Right cardiac atrium (tissue), 5 donors: Measurements from ENCODE around the gene LRRC37B. TPM values are rescaled to one million over a fixed set of nuclear protein-coding genes. Genes with fewer than 3 reads are reported as not detected.
"Not testable (repeated sequence)": the region's sequence is repeated elsewhere in the genome, so short reads cannot be mapped to it uniquely, and the experiment has no call there.

Experiments used
- ATAC-seq, 2 donors: fragments of 200-7000 bp; cut with Tn5 transposase; one replicate each; pipeline versions ENCODE4 v1.8.0 to v1.9.1; 2020; ENCODE audit warnings: moderate library complexity in 2 of 2, mild to moderate bottlenecking in 1 of 2
- DNase-seq, 3 donors: peaks; one replicate each; pipeline ENCODE4 v3.0.0-alpha.2; 2020
- H3K27ac ChIP-seq: one replicate; pipeline ENCODE4 v1.5.1; 2013; ENCODE audit warnings: mild to moderate bottlenecking, low read length, control low read depth, moderate library complexity
- H3K27me3 ChIP-seq: one replicate; pipeline ENCODE4 v1.6.1; 2013; ENCODE audit not compliant: control insufficient read depth, insufficient read depth
- H3K4me1 ChIP-seq: one replicate; pipeline ENCODE4 v1.6.1; 2013; ENCODE audit warnings: low read length; ENCODE audit not compliant: control insufficient read depth, insufficient read depth
- H3K4me3 ChIP-seq: one replicate; pipeline ENCODE4 v1.5.1; 2013; ENCODE audit warnings: low read length, control low read depth
- H3K9me3 ChIP-seq: one replicate; pipeline ENCODE4 v1.6.1; 2013; ENCODE audit warnings: low read length; ENCODE audit not compliant: control insufficient read depth
- WGBS: extraction: QIAGEN DNeasy Blood & Tissue Kit; methylation state at CpG from one replicate; pipeline ENCODE4 v1.1.7; 2013; 5-methylcytosine and 5-hydroxymethylcytosine counted together
- intact Hi-C, 4 donors: fragments of 100-400 bp; cut with DNase I; formaldehyde crosslinking; loops; one replicate each; pipeline versions ENCODE4 v1.11.0 to v1.14.0; 2022 to 2023
- polyA plus RNA-seq: library from polyadenylated mRNA; stranded (reverse); fragments of 200-250 nt; gene quantifications from one replicate; pipeline ENCODE4 v1.2.3, GENCODE V29; 2013
- total RNA-seq, 4 donors: library from RNA; stranded (reverse); fragmentation: NEBNext Ultra II Directional; extraction: Animal tissue kit (Norgen Biotek cat#: 25700); gene quantifications; one replicate each; pipeline ENCODE4 v1.2.1, GENCODE V29; 2021
- donor health status: healthy with polysubstance abuse.
- donor health status: DM: no; HTN: yes; CAD: no.
- donor health status: DM: no; HTN: no; CAD: no.
- donor health status: DM: no; HTN: yes; CAD: no; lungs with severe emphysema.
- donor health status: DM: yes; HTN: yes; CAD: no.

The LRRC37B gene
- total and polyA plus RNA-seq, 5 donors: 3.7 to 7.2 (median 4.4) TPM

GRCh38 chr17:32010114-32010513 is 2.9 kb downstream of the LRRC37B start:
- no peak for ATAC-seq
- no peak overlapping the region for H3K4me3 ChIP-seq

GRCh38 chr17:32015245-32016013 is 8.2 kb downstream of the LRRC37B start:
- ATAC-seq: no peak
- intact Hi-C loops: no loop called here

More at GRCh38 chr17:32010114-32010513, 2.9 kb downstream of the LRRC37B start:
- Histone ChIP-seq H3K27ac (no peak overlapping the region), H3K9me3 (no peaks in the 10 kb centered on the region), H3K27me3 (no peaks in the 10 kb centered on the region), H3K4me1 (peaks cover 5% of the 10 kb centered on the region)
- WGBS: 88% methylated on average over 4 of the region's 4 CpGs
- DNase-seq: no peak
- intact Hi-C loops: no loop called here

GRCh38 chr17:32016231-32016630 is 9.0 kb downstream of the LRRC37B start:
- WGBS: 80% methylated on average over 7 of the region's 7 CpGs
- no peak for ATAC-seq
- Histone ChIP-seq H3K4me3 (no peak overlapping the region), H3K4me1 (peaks cover 3% of the 10 kb centered on the region), H3K27me3 (no peaks in the 10 kb centered on the region), H3K27ac (no peak overlapping the region), H3K9me3 (no peaks in the 10 kb centered on the region)
- intact Hi-C loops: no loop called here
- no peak for DNase-seq

More at GRCh38 chr17:32015245-32016013, 8.2 kb downstream of the LRRC37B start:
- Histone ChIP-seq H3K4me1 (peaks cover 2% of the 10 kb centered on the region), H3K4me3 (no peak overlapping the region), H3K27me3 (no peaks in the 10 kb centered on the region), H3K27ac (no peak overlapping the region), H3K9me3 (no peaks in the 10 kb centered on the region)
- no peak for DNase-seq
- 94% methylated on average over 9 of the region's 9 CpGs for WGBS

GRCh38 chr17:32019228-32019627 is 12.0 kb downstream of the LRRC37B start:
- intact Hi-C loops: no loop called here
- Histone ChIP-seq H3K4me1 (peaks cover 1% of the 10 kb centered on the region), H3K27me3 (no peaks in the 10 kb centered on the region), H3K4me3 (no peak overlapping the region), H3K27ac (no peak overlapping the region), H3K9me3 (no peaks in the 10 kb centered on the region)
- WGBS: 97% methylated on average over 1 of the region's 1 CpG
- ATAC-seq (no peak), DNase-seq (no peak)

GRCh38 chr17:32020943-32021614 is 13.9 kb downstream of the LRRC37B start:
- 83% methylated on average over 16 of the region's 16 CpGs for WGBS
- Histone ChIP-seq H3K27me3 (no peaks in the 10 kb centered on the region), H3K4me3 (no peak overlapping the region), H3K27ac (no peak overlapping the region), H3K9me3 (no peaks in the 10 kb centered on the region), H3K4me1 (peaks cover 1% of the 10 kb centered on the region)
- DNase-seq (peak in 2 of 3 donors; percentile 54 to 57), ATAC-seq (peak in 1 of 2 donors; percentile 38)
- intact Hi-C loops: no loop called here

- intact Hi-C loops: no loop called here
- Histone ChIP-seq H3K27ac (no peak overlapping the region), H3K27me3 (no peaks in the 10 kb centered on the region), H3K4me3 (no peak overlapping the region), H3K4me1 (peaks cover 1% of the 10 kb centered on the region), H3K9me3 (no peaks in the 10 kb centered on the region)
- no peak for ATAC-seq
- 93% methylated on average over 7 of the region's 7 CpGs for WGBS
- DNase-seq: no peak
These were observed 14.4 kb downstream of the LRRC37B start for GRCh38 chr17:32021615-32021955.

GRCh38 chr17:32022554-32022953 is 15.4 kb downstream of the LRRC37B start:
- intact Hi-C loops, H3K27ac ChIP-seq, H3K4me3 ChIP-seq, H3K27me3 ChIP-seq, H3K4me1 ChIP-seq, ATAC-seq, H3K9me3 ChIP-seq, DNase-seq: not testable (repeated sequence)
- 98% methylated on average over 5 of the region's 5 CpGs for WGBS

- ATAC-seq, H3K4me1 ChIP-seq, H3K27ac ChIP-seq, DNase-seq, intact Hi-C loops, H3K4me3 ChIP-seq, H3K9me3 ChIP-seq, H3K27me3 ChIP-seq: not testable (repeated sequence)
- WGBS: 96% methylated on average over 4 of the region's 4 CpGs
These were observed 20.1 kb downstream of the LRRC37B start for GRCh38 chr17:32027271-32027670.

- no peak overlapping the region for H3K4me3 ChIP-seq
- no peaks in the 10 kb centered on the region for H3K27me3 ChIP-seq
- H3K4me1 ChIP-seq: no peaks in the 10 kb centered on the region
- H3K27ac ChIP-seq: no peak overlapping the region
- intact Hi-C loops: no loop called here
- no peaks in the 10 kb centered on the region for H3K9me3 ChIP-seq
- ATAC-seq (no peak), DNase-seq (no peak)
- 97% methylated on average over 2 of the region's 2 CpGs for whole genome bisulfite sequencing
These were observed 26.0 kb downstream of the LRRC37B start for GRCh38 chr17:32033223-32033622.

GRCh38 chr17:32033812-32034211 is 26.6 kb downstream of the LRRC37B start:
- intact Hi-C loops, H3K27me3 ChIP-seq, H3K4me1 ChIP-seq, H3K27ac ChIP-seq, ATAC-seq, DNase-seq, H3K9me3 ChIP-seq, H3K4me3 ChIP-seq: not testable (repeated sequence)
- 72% methylated on average over 1 of the region's 1 CpG for WGBS

- DNase-seq, H3K9me3 ChIP-seq, H3K27ac ChIP-seq, H3K4me3 ChIP-seq, ATAC-seq, H3K27me3 ChIP-seq, intact Hi-C loops, H3K4me1 ChIP-seq: not testable (repeated sequence)
- 94% methylated on average over 17 of the region's 17 CpGs for WGBS
These were observed 33.1 kb downstream of the LRRC37B start for GRCh38 chr17:32040246-32040645.
